B cell (primary cell): ENCODE data around the gene EML6. TPM values are rescaled to one million over a fixed set of nuclear protein-coding genes. Genes with fewer than 3 reads are reported as not detected.

Source experiments
- ATAC-seq: fragments of 200-7000 bp; cut with Tn5 transposase; one replicate; pipeline ENCODE4 v1.10.0; 2021; ENCODE audit warnings: low read depth, mild to moderate bottlenecking, moderate number of reproducible peaks, moderate library complexity
- CTCF ChIA-PET: fragments of 350-600 bp; sonication (Branson Sonifier 250); formaldehyde crosslinking; loops from one replicate; lab custom pipeline; 2021; ENCODE audit warnings: antibody characterized with exemption, inconsistent platforms; lab: Charles Lee
- POLR2A ChIA-PET: fragments of 350-600 bp; sonication (Branson Sonifier 250); formaldehyde crosslinking; loops from one replicate; lab custom pipeline; 2021; ENCODE audit warnings: antibody characterized with exemption; lab: Charles Lee
- DNase-seq: peaks from one replicate; pipeline ENCODE4 v3.0.0; 2013
- H2AFZ ChIP-seq: 2 replicates; pipeline ENCODE4 v1.6.1; 2012; ENCODE audit warnings: mild to moderate bottlenecking, low read depth, low read length; ENCODE audit not compliant: insufficient read depth, poor library complexity, severe bottlenecking
- H3K27ac ChIP-seq, 2 donors: 1 replicate in 1 of 2; 2 replicates in 1 of 2; pipeline ENCODE4 v1.5.1; 2012 to 2013; ENCODE audit warnings: low read length in 2 of 2, mild to moderate bottlenecking in 2 of 2, moderate library complexity in 1 of 2
- H3K27me3 ChIP-seq, 4 experiments: fragments of 200-600 bp in 1 of 4; sonication (generic) in 1 of 4; replicated peaks in 1 of 4; 1 replicate in 2 of 4; 2 replicates in 2 of 4; pipeline versions ENCODE4 v1.6.1 to v1.7.0; 2013 to 2016; ENCODE audit warnings: low read length in 3 of 4, mild to moderate bottlenecking in 2 of 4, mixed read lengths in 1 of 4, moderate library complexity in 1 of 4; ENCODE audit not compliant: insufficient read depth in 4 of 4, control insufficient read depth in 3 of 4; ENCODE audit errors: control extremely low read depth in 1 of 4
- H3K36me3 ChIP-seq, 2 experiments: replicated peaks in 1 of 2; 1 replicate in 1 of 2; 2 replicates in 1 of 2; pipeline versions ENCODE4 v1.6.1 to v1.7.1; 2013; ENCODE audit warnings: low read length in 1 of 2; ENCODE audit not compliant: insufficient read depth in 2 of 2, control insufficient read depth in 1 of 2; ENCODE audit errors: control extremely low read depth in 1 of 2, extremely low read depth in 1 of 2
- H3K4me1 ChIP-seq, 2 donors: fragments of 200-600 bp in 1 of 2; sonication (generic) in 1 of 2; 1 replicate in 1 of 2; 2 replicates in 1 of 2; pipeline versions ENCODE4 v1.5.1 to v1.6.1; 2013 to 2017; ENCODE audit warnings: low read length in 2 of 2; ENCODE audit not compliant: control insufficient read depth in 2 of 2, insufficient read depth in 2 of 2
- H3K4me2 ChIP-seq: replicated peaks from 2 replicates; pipeline ENCODE3; 2012; ENCODE audit warnings: mild to moderate bottlenecking, low read depth, low read length; ENCODE audit not compliant: poor library complexity, severe bottlenecking
- H3K4me3 ChIP-seq, 5 experiments: fragments of 200-600 bp in 1 of 5; sonication (generic) in 1 of 5; 1 replicate in 3 of 5; 2 replicates in 2 of 5; pipeline versions ENCODE4 v1.5.1 to v1.7.0; 2011 to 2016; ENCODE audit warnings: low read length in 4 of 5, mild to moderate bottlenecking in 4 of 5, low read depth in 2 of 5, control low read depth in 1 of 5, moderate library complexity in 1 of 5; ENCODE audit not compliant: insufficient read depth in 1 of 5; ENCODE audit errors: control extremely low read depth in 1 of 5, extremely low read depth in 1 of 5
- H3K79me2 ChIP-seq: fragments of 200-600 bp; sonication (generic); one replicate; pipeline ENCODE4 v1.6.0; 2016; ENCODE audit warnings: low read length; ENCODE audit not compliant: control insufficient read depth, insufficient read depth
- H3K9ac ChIP-seq: fragments of 200-600 bp; sonication (generic); 2 replicates; pipeline ENCODE4 v1.6.1; 2017; ENCODE audit warnings: mild to moderate bottlenecking, low read length, moderate library complexity
- H3K9me3 ChIP-seq, 3 donors: one replicate each; pipeline versions ENCODE4 v1.6.1 to v1.7.1; 2013; ENCODE audit warnings: low read length in 2 of 3; ENCODE audit not compliant: control insufficient read depth in 2 of 3, insufficient read depth in 1 of 3; ENCODE audit errors: control extremely low read depth in 1 of 3
- H4K20me1 ChIP-seq: 2 replicates; pipeline ENCODE4 v1.6.0; 2012; ENCODE audit warnings: mild to moderate bottlenecking, low read length; ENCODE audit not compliant: insufficient read depth, control insufficient read depth, poor library complexity, severe bottlenecking
- H3K27ac Mint-ChIP-seq: one replicate; pipeline ENCODE4 v1.8.0; 2021; ENCODE audit warnings: mixed read lengths
- H3K27me3 Mint-ChIP-seq: one replicate; pipeline ENCODE4 v1.8.0; 2021; ENCODE audit warnings: mixed read lengths
- H3K4me1 Mint-ChIP-seq: one replicate; pipeline ENCODE4 v1.8.0; 2021; ENCODE audit warnings: mixed read lengths
- H3K4me3 Mint-ChIP-seq: one replicate; pipeline ENCODE4 v1.8.0; 2021; ENCODE audit warnings: mixed read lengths
- H3K9me3 Mint-ChIP-seq: one replicate; pipeline ENCODE4 v1.8.0; 2022; ENCODE audit warnings: mixed read lengths; ENCODE audit not compliant: insufficient read depth
- EZH2 ChIP-seq: IDR thresholded peaks from 2 replicates; pipeline ENCODE4 v1.6.1; 2012; ENCODE audit warnings: borderline replicate concordance, low read depth, mild to moderate bottlenecking, moderate library complexity, low read length; ENCODE audit not compliant: insufficient read depth, poor library complexity, severe bottlenecking
- WGBS: methylation state at CpG from one replicate; pipeline ENCODE4 v1.1.5; 2013; ENCODE audit warnings: missing lambda C conversion rate; ENCODE audit not compliant: insufficient coverage; 5-methylcytosine and 5-hydroxymethylcytosine counted together
- intact Hi-C: fragments of 100-400 bp; cut with micrococcal nuclease; formaldehyde crosslinking; loops from one replicate; pipeline ENCODE4 v1.10.0; 2022
- polyA plus RNA-seq: library from polyadenylated mRNA; depleted of rRNA; stranded (reverse); fragments of >200 nt; gene quantifications from 2 replicates; pipeline ENCODE4 v1.2.3, GENCODE V29; 2012
- total RNA-seq, 2 donors: library from RNA; stranded (reverse); fragments of 120-200 nt in 1 of 2; gene quantifications; 1 replicate in 1 of 2; 2 replicates in 1 of 2; pipeline versions ENCODE4 v1.2.3 to v1.2.4, GENCODE V29; 2013 to 2022
- TF ChIP-seq, protein P1 (sequence below): fragments of 200-600 bp; IDR thresholded peaks from one replicate; pipeline ENCODE4 v1.8.0; 2022; ENCODE audit warnings: antibody characterized with exemption, mild to moderate bottlenecking

The EML6 gene
- total and polyA plus RNA-seq, 2 donors (not counting 1 experiment from before 2014, with no cell fraction given), result 42.5 to 53.7 TPM

DNA sequence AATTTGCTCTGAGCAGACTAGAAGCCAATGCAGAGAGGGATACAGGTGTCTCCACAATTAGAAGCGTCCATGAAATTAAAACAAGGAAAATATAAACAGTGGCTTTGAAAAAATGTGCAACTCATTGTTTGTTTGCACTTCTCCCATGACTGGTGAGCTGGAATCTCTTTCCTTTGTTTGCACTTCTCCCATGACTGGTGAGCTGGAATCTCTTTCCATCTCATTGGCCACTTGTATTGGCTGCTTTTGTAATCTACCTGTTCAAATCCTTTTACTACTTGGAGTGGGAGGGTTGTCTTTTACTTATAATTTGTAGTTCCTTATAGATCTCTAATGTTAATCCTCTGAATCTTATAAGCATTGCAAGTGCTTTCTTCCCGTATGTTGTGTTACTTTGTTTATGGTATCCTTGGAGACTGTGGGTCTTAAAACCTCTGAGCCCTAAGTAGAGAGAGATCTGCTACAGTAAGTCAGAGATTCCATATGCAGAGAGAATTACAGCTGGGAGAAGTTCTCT, 232.7 kb downstream of the EML6 start:
- 100% methylated on average over 1 of the region's 2 CpGs for WGBS
- Mint-ChIP-seq H3K4me1 (no peaks in the 10 kb centered on the region), H3K27ac (no peak overlapping the region), H3K9me3 (no peaks in the 10 kb centered on the region), H3K27me3 (no peaks in the 10 kb centered on the region), H3K4me3 (no peak overlapping the region)
- H3K79me2 ChIP-seq, result no peaks in the 10 kb centered on the region
- ATAC-seq (no peak), DNase-seq (no peak)
- H3K27me3 ChIP-seq, result no peaks in the 10 kb centered on the region
- H3K4me2 ChIP-seq, result no peak overlapping the region
- TF ChIP-seq EZH2, result no peak
- TF ChIP-seq, protein P1, sequence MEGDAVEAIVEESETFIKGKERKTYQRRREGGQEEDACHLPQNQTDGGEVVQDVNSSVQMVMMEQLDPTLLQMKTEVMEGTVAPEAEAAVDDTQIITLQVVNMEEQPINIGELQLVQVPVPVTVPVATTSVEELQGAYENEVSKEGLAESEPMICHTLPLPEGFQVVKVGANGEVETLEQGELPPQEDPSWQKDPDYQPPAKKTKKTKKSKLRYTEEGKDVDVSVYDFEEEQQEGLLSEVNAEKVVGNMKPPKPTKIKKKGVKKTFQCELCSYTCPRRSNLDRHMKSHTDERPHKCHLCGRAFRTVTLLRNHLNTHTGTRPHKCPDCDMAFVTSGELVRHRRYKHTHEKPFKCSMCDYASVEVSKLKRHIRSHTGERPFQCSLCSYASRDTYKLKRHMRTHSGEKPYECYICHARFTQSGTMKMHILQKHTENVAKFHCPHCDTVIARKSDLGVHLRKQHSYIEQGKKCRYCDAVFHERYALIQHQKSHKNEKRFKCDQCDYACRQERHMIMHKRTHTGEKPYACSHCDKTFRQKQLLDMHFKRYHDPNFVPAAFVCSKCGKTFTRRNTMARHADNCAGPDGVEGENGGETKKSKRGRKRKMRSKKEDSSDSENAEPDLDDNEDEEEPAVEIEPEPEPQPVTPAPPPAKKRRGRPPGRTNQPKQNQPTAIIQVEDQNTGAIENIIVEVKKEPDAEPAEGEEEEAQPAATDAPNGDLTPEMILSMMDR, result no peak
- H2AFZ ChIP-seq, result no peak overlapping the region
- no peaks in the 10 kb centered on the region for H4K20me1 ChIP-seq
- no peaks in the 10 kb centered on the region for H3K9me3 ChIP-seq
- no peak overlapping the region for H3K27ac ChIP-seq
- intact Hi-C loops, result no loop called here
- ChIA-PET CTCF (no interaction called here), POLR2A (no interaction called here)
- no peak overlapping the region for H3K4me3 ChIP-seq
- H3K36me3 ChIP-seq, result peaks cover 0 to 7% of the 10 kb centered on the region in 2 experiments
- no peaks in the 10 kb centered on the region for H3K4me1 ChIP-seq
- no peak overlapping the region for H3K9ac ChIP-seq

DNA sequence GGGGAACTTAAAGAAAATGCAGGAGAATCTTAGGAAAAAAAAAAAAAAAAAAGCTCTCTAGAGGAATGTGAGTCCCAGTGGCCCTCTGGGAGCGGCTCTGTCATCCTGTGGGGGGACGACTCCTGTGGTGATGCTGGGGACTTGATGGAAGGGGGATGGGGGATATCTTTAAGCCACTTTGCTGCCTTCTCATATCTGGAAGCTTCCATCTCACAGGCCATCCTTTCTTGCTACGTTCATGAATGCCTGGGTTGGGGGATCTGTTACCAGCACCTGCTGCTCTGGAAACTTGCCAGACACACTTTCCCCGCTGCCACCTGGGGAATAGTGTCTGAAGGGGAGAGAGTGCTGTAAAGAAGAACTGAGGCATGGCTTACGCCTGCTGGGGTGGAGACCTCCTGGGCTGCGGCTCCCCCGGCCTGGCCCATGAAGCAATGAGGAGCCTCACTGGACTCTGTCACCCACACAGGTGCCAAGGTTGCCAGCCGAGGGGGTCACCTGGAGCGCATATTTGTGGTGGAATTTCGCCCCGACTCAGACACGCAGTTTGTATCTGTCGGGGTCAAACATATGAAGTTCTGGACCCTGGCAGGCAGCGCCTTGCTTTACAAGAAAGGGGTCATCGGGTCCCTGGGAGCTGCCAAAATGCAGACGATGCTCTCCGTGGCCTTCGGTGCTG, 234.0 kb downstream of the EML6 start:
- no peak overlapping the region for H3K4me3 ChIP-seq
- DNase-seq (no peak), ATAC-seq (no peak)
- H3K27me3 Mint-ChIP-seq, result no peaks in the 10 kb centered on the region
- H3K4me2 ChIP-seq, result no peak overlapping the region
- H3K9me3 ChIP-seq, result no peaks in the 10 kb centered on the region
- no peak overlapping the region for H3K9ac ChIP-seq
- H3K4me1 ChIP-seq, result no peaks in the 10 kb centered on the region
- 98% methylated on average over 16 of the region's 18 CpGs for WGBS
- no peak overlapping the region for H2AFZ ChIP-seq
- intact Hi-C loops, result no loop called here
- H3K27ac Mint-ChIP-seq, result no peak overlapping the region
- H3K9me3 Mint-ChIP-seq, result no peaks in the 10 kb centered on the region
- no peaks in the 10 kb centered on the region for H3K4me1 Mint-ChIP-seq
- TF ChIP-seq EZH2, result no peak
- TF ChIP-seq, protein P1, result no peak
- H3K79me2 ChIP-seq, result no peaks in the 10 kb centered on the region
- H4K20me1 ChIP-seq, result no peaks in the 10 kb centered on the region
- no peak overlapping the region for H3K27ac ChIP-seq
- H3K27me3 ChIP-seq, result no peaks in the 10 kb centered on the region
- ChIA-PET POLR2A (interaction anchor here (0.7 kb wide), 1 partner anchor 44 kb away, joined by 10 read pairs; no protein-coding TSS in a partner anchor), CTCF (no interaction called here)
- H3K4me3 Mint-ChIP-seq, result no peak overlapping the region
- peaks cover 0 to 7% of the 10 kb centered on the region in 2 experiments for H3K36me3 ChIP-seq
